ENCODE data around the gene TAAR1. TPM values are rescaled to one million over a fixed set of nuclear protein-coding genes. Genes with fewer than 3 reads are reported as not detected.
"Not testable (repeated sequence)": the region's sequence is repeated elsewhere in the genome, so short reads cannot be mapped to it uniquely, and the experiment has no call there.

TAAR1 gene
- total RNA-seq, result not detected

- no peaks in the 10 kb centered on the region for H3K9me3 Mint-ChIP-seq
Observed at GRCh38 chr6:132659082-132659481, at the start of gene TAAR1. TSS of gene TAAR1 (minus strand) at chr6:132659182. CDS start at chr6:132646003, 13,179 bp downstream.

GRCh38 chr6:132708771-132709170 lies 49.8 kb upstream of the TAAR1 start:
- intact Hi-C loops (cut with micrococcal nuclease), result no loop called here
- DNase-seq, result no peak
- H3K27ac Mint-ChIP-seq, result no peak overlapping the region
- H3K36me3 Mint-ChIP-seq (ENCODE audit: low read depth), result no peaks in the 10 kb centered on the region
- peaks cover 7% of the 10 kb centered on the region for H3K9me3 Mint-ChIP-seq
- H3K4me1 Mint-ChIP-seq (ENCODE audit: low read depth), result no peaks in the 10 kb centered on the region
- no peak overlapping the region for H3K4me3 Mint-ChIP-seq
- peaks cover 24% of the 10 kb centered on the region for H3K27me3 Mint-ChIP-seq (ENCODE audit: low read depth)
- CTCF ChIA-PET, result no interaction called here

More at GRCh38 chr6:132659082-132659481, at the start of gene TAAR1:
- intact Hi-C loops (cut with micrococcal nuclease), result loop anchor here (5.0 kb wide), 1 partner anchor 137 kb away; no protein-coding TSS in a partner anchor
- Mint-ChIP-seq H3K27me3 (ENCODE audit: low read depth) (no peaks in the 10 kb centered on the region), H3K4me1 (ENCODE audit: low read depth) (no peaks in the 10 kb centered on the region), H3K27ac (no peak within 1 kb of the TSS), H3K4me3 (no peak within 1 kb of the TSS), H3K36me3 (ENCODE audit: low read depth) (no peaks in the 10 kb centered on the region)
- no peak for DNase-seq
- CTCF ChIA-PET, result interaction anchor here (1.1 to 1.9 kb wide), 2 partner anchors 11 to 105 kb away, joined by 3 to 9 read pairs; no protein-coding TSS in a partner anchor

- CTCF ChIA-PET, result interaction anchor here (0.6 kb wide), 1 partner anchor 989 kb away, joined by 4 read pairs; no protein-coding TSS in a partner anchor
- DNase-seq, result no peak
- intact Hi-C loops (cut with micrococcal nuclease), result no loop called here
- Mint-ChIP-seq H3K9me3 (peaks cover 7% of the 10 kb centered on the region), H3K27me3 (ENCODE audit: low read depth) (peaks cover 24% of the 10 kb centered on the region), H3K4me1 (ENCODE audit: low read depth) (no peaks in the 10 kb centered on the region), H3K36me3 (ENCODE audit: low read depth) (no peaks in the 10 kb centered on the region), H3K27ac (no peak overlapping the region), H3K4me3 (no peak overlapping the region)
Observed at GRCh38 chr6:132708002-132708401, 49.0 kb upstream of the TAAR1 start.

GRCh38 chr6:132706756-132707155 lies 47.8 kb upstream of the TAAR1 start:
- H3K27ac Mint-ChIP-seq; H3K36me3 Mint-ChIP-seq (ENCODE audit: low read depth); intact Hi-C loops (cut with micrococcal nuclease); H3K4me3 Mint-ChIP-seq; H3K4me1 Mint-ChIP-seq (ENCODE audit: low read depth); DNase-seq; H3K9me3 Mint-ChIP-seq: not testable (repeated sequence)
- peaks cover 30% of the 10 kb centered on the region for H3K27me3 Mint-ChIP-seq (ENCODE audit: low read depth)
- CTCF ChIA-PET, result interaction anchor here (0.6 kb wide), 1 partner anchor 56 kb away, joined by 4 read pairs; no protein-coding TSS in a partner anchor

GRCh38 chr6:132703936-132704335 lies 45.0 kb upstream of the TAAR1 start:
- intact Hi-C loops (cut with micrococcal nuclease), result no loop called here
- Mint-ChIP-seq H3K36me3 (ENCODE audit: low read depth) (no peaks in the 10 kb centered on the region), H3K4me3 (no peak overlapping the region), H3K27me3 (ENCODE audit: low read depth) (peaks cover 30% of the 10 kb centered on the region), H3K27ac (no peak overlapping the region), H3K4me1 (ENCODE audit: low read depth) (no peaks in the 10 kb centered on the region), H3K9me3 (peaks cover 7% of the 10 kb centered on the region)
- CTCF ChIA-PET, result interaction anchor here (0.5 to 1.0 kb wide), 2 partner anchors 61 to 108 kb away, joined by 3 to 7 read pairs; no protein-coding TSS in a partner anchor
- DNase-seq, result no peak

- no peak for DNase-seq
- peaks cover 21% of the 10 kb centered on the region for H3K27me3 Mint-ChIP-seq (ENCODE audit: low read depth)
- no peak overlapping the region for H3K4me3 Mint-ChIP-seq
- no peak overlapping the region for H3K27ac Mint-ChIP-seq
- peaks cover 13% of the 10 kb centered on the region for H3K9me3 Mint-ChIP-seq
- CTCF ChIA-PET, result no interaction called here
- H3K36me3 Mint-ChIP-seq (ENCODE audit: low read depth), result no peaks in the 10 kb centered on the region
- intact Hi-C loops (cut with micrococcal nuclease), result no loop called here
- no peaks in the 10 kb centered on the region for H3K4me1 Mint-ChIP-seq (ENCODE audit: low read depth)
Observed at GRCh38 chr6:132698608-132699007, 39.6 kb upstream of the TAAR1 start.

GRCh38 chr6:132695773-132696172 lies 36.8 kb upstream of the TAAR1 start:
- DNase-seq, result no peak
- H3K27me3 Mint-ChIP-seq (ENCODE audit: low read depth), result peaks cover 6% of the 10 kb centered on the region
- no peaks in the 10 kb centered on the region for H3K36me3 Mint-ChIP-seq (ENCODE audit: low read depth)
- no peaks in the 10 kb centered on the region for H3K4me1 Mint-ChIP-seq (ENCODE audit: low read depth)
- intact Hi-C loops (cut with micrococcal nuclease), result no loop called here
- peaks cover 13% of the 10 kb centered on the region for H3K9me3 Mint-ChIP-seq
- H3K27ac Mint-ChIP-seq, result no peak overlapping the region
- no peak overlapping the region for H3K4me3 Mint-ChIP-seq
- CTCF ChIA-PET, result interaction anchor here (0.6 kb wide), 2 partner anchors 89 to 277 kb away, joined by 3 to 4 read pairs; no protein-coding TSS in a partner anchor

- Mint-ChIP-seq H3K36me3 (ENCODE audit: low read depth) (no peaks in the 10 kb centered on the region), H3K9me3 (peaks cover 13% of the 10 kb centered on the region), H3K4me1 (ENCODE audit: low read depth) (no peaks in the 10 kb centered on the region), H3K27ac (no peak overlapping the region), H3K27me3 (ENCODE audit: low read depth) (peaks cover 20% of the 10 kb centered on the region), H3K4me3 (no peak overlapping the region)
- CTCF ChIA-PET, result no interaction called here
- no peak for DNase-seq
- intact Hi-C loops (cut with micrococcal nuclease), result no loop called here
Observed at GRCh38 chr6:132693478-132693877, 34.5 kb upstream of the TAAR1 start.

GRCh38 chr6:132690678-132691077 lies 31.7 kb upstream of the TAAR1 start:
- H3K4me1 Mint-ChIP-seq (ENCODE audit: low read depth), result no peaks in the 10 kb centered on the region
- intact Hi-C loops (cut with micrococcal nuclease), result no loop called here
- DNase-seq, result no peak
- H3K9me3 Mint-ChIP-seq, result peaks cover 4% of the 10 kb centered on the region
- peaks cover 30% of the 10 kb centered on the region for H3K27me3 Mint-ChIP-seq (ENCODE audit: low read depth)
- no peaks in the 10 kb centered on the region for H3K36me3 Mint-ChIP-seq (ENCODE audit: low read depth)
- no peak overlapping the region for H3K27ac Mint-ChIP-seq
- CTCF ChIA-PET, result interaction anchor here (1.3 kb wide), 1 partner anchor 39 kb away, joined by 3 read pairs; no protein-coding TSS in a partner anchor
- H3K4me3 Mint-ChIP-seq, result no peak overlapping the region

- Mint-ChIP-seq H3K4me3 (no peak overlapping the region), H3K36me3 (ENCODE audit: low read depth) (no peaks in the 10 kb centered on the region), H3K27me3 (ENCODE audit: low read depth) (peaks cover 27% of the 10 kb centered on the region), H3K4me1 (ENCODE audit: low read depth) (no peaks in the 10 kb centered on the region), H3K9me3 (no peaks in the 10 kb centered on the region), H3K27ac (no peak overlapping the region)
- no peak for DNase-seq
- CTCF ChIA-PET, result no interaction called here
- intact Hi-C loops (cut with micrococcal nuclease), result no loop called here
Observed at GRCh38 chr6:132687306-132687705, 28.3 kb upstream of the TAAR1 start.

- H3K27ac Mint-ChIP-seq, result no peak overlapping the region
- no peak for DNase-seq
- intact Hi-C loops (cut with micrococcal nuclease), result no loop called here
- no peaks in the 10 kb centered on the region for H3K9me3 Mint-ChIP-seq
- CTCF ChIA-PET, result no interaction called here
- peaks cover 27% of the 10 kb centered on the region for H3K27me3 Mint-ChIP-seq (ENCODE audit: low read depth)
- no peak overlapping the region for H3K4me3 Mint-ChIP-seq
- no peaks in the 10 kb centered on the region for H3K4me1 Mint-ChIP-seq (ENCODE audit: low read depth)
- H3K36me3 Mint-ChIP-seq (ENCODE audit: low read depth), result no peaks in the 10 kb centered on the region
Observed at GRCh38 chr6:132686531-132686930, 27.5 kb upstream of the TAAR1 start.

GRCh38 chr6:132685009-132685408 lies 26.0 kb upstream of the TAAR1 start:
- Mint-ChIP-seq H3K9me3 (no peaks in the 10 kb centered on the region), H3K4me3 (no peak overlapping the region), H3K27ac (no peak overlapping the region), H3K27me3 (ENCODE audit: low read depth) (peaks cover 22% of the 10 kb centered on the region), H3K4me1 (ENCODE audit: low read depth) (no peaks in the 10 kb centered on the region), H3K36me3 (ENCODE audit: low read depth) (no peaks in the 10 kb centered on the region)
- DNase-seq, result no peak
- CTCF ChIA-PET, result interaction anchor here (1.3 kb wide), 1 partner anchor 15 kb away, joined by 5 read pairs; no protein-coding TSS in a partner anchor
- intact Hi-C loops (cut with micrococcal nuclease), result no loop called here

GRCh38 chr6:132684272-132684671 lies 25.3 kb upstream of the TAAR1 start:
- Mint-ChIP-seq H3K9me3 (no peaks in the 10 kb centered on the region), H3K4me1 (ENCODE audit: low read depth) (no peaks in the 10 kb centered on the region), H3K36me3 (ENCODE audit: low read depth) (no peaks in the 10 kb centered on the region), H3K4me3 (no peak overlapping the region), H3K27ac (no peak overlapping the region), H3K27me3 (ENCODE audit: low read depth) (peaks cover 16% of the 10 kb centered on the region)
- DNase-seq, result no peak
- intact Hi-C loops (cut with micrococcal nuclease), result no loop called here
- CTCF ChIA-PET, result interaction anchor here (1.3 kb wide), 1 partner anchor 14 kb away, joined by 5 read pairs; no protein-coding TSS in a partner anchor

Data from activated naive CD4-positive, alpha-beta T cell treated with anti-CD3 and anti-CD28 coated beads for 36 hours (primary cell).